IMR-90 (cell line): ENCODE results near the gene ADGRL3. TPM values are rescaled to one million over a fixed set of nuclear protein-coding genes. Genes with fewer than 3 reads are reported as not detected.

Experiments used
- ATAC-seq: fragments of 200-7000 bp; cut with Tn5 transposase; 2 replicates; pipeline ENCODE4 v1.9.1; 2020; ENCODE audit warnings: low read depth, mild to moderate bottlenecking, moderate library complexity
- BruUV-seq: library from RNA; stranded (reverse); fragments of 400-500 nt; replicated peaks from 2 replicates; lab custom pipeline; 2021; lab: Mats Ljungman, UMichigan
- CTCF ChIA-PET: fragments of 300-600 bp; formaldehyde crosslinking; extraction: SDS; loops from one replicate; lab custom pipeline; 2021; ENCODE audit warnings: antibody characterized with exemption; lab: Yijun Ruan, JAX
- POLR2A ChIA-PET: fragments of 300-600 bp; sonication (Branson Sonifier 250); formaldehyde crosslinking; loops from one replicate; lab custom pipeline; 2022; ENCODE audit warnings: antibody characterized with exemption; ENCODE audit not compliant: unreplicated experiment; lab: Charles Lee
- DNase-seq: peaks from one replicate; pipeline ENCODE4 v3.0.0; 2013
- H2AFZ ChIP-seq: replicated peaks from 2 replicates; pipeline ENCODE3; 2013; ENCODE audit warnings: low read length, mild to moderate bottlenecking; ENCODE audit not compliant: poor library complexity
- H2AK5ac ChIP-seq: 2 replicates; pipeline ENCODE4 v1.6.1; 2013; ENCODE audit warnings: low read depth, low read length, inconsistent platforms
- H2AK9ac ChIP-seq: replicated peaks from 2 replicates; pipeline ENCODE3; 2013; ENCODE audit warnings: mild to moderate bottlenecking, low read depth, low read length, moderate library complexity; ENCODE audit not compliant: poor library complexity
- H2BK120ac ChIP-seq: 2 replicates; pipeline ENCODE4 v1.6.1; 2013; ENCODE audit warnings: low read depth, low read length, inconsistent platforms
- H2BK15ac ChIP-seq: 3 replicates; pipeline ENCODE4 v1.6.1; 2013; ENCODE audit warnings: low read depth, low read length, inconsistent platforms
- H2BK20ac ChIP-seq: 2 replicates; pipeline ENCODE4 v1.6.1; 2013; ENCODE audit warnings: low read depth, mild to moderate bottlenecking, inconsistent platforms, low read length, moderate library complexity
- H2BK5ac ChIP-seq: 2 replicates; pipeline ENCODE4 v1.6.1; 2013; ENCODE audit warnings: mild to moderate bottlenecking, low read depth, low read length, inconsistent platforms; ENCODE audit not compliant: poor library complexity, severe bottlenecking
- H3K14ac ChIP-seq: replicated peaks from 2 replicates; pipeline ENCODE4 v1.6.1; 2013; ENCODE audit warnings: low read depth, low read length, inconsistent platforms
- H3K18ac ChIP-seq: 2 replicates; pipeline ENCODE4 v1.6.1; 2013; ENCODE audit warnings: low read depth, low read length, control low read depth
- H3K23ac ChIP-seq: 2 replicates; pipeline ENCODE4 v1.6.1; 2013; ENCODE audit warnings: low read depth, low read length, inconsistent platforms
- H3K27ac ChIP-seq: 2 replicates; pipeline ENCODE4 v1.5.1; 2013; ENCODE audit warnings: mild to moderate bottlenecking, control low read depth, low read length; ENCODE audit not compliant: insufficient read depth
- H3K27me3 ChIP-seq: 2 replicates; pipeline ENCODE4 v1.6.1; 2013; ENCODE audit warnings: low read length; ENCODE audit not compliant: control insufficient read depth, insufficient read depth
- H3K36me3 ChIP-seq: 2 replicates; pipeline ENCODE4 v1.6.1; 2013; ENCODE audit warnings: low read length, mixed read lengths; ENCODE audit not compliant: control insufficient read depth, insufficient read depth
- H3K4ac ChIP-seq: 2 replicates; pipeline ENCODE4 v1.6.1; 2013; ENCODE audit warnings: low read depth, low read length, inconsistent platforms
- H3K4me1 ChIP-seq: 2 replicates; pipeline ENCODE4 v1.6.1; 2013; ENCODE audit warnings: low read length, mixed read lengths; ENCODE audit not compliant: control insufficient read depth, insufficient read depth
- H3K4me2 ChIP-seq: 2 replicates; pipeline ENCODE4 v1.6.1; 2013; ENCODE audit warnings: low read depth, mild to moderate bottlenecking, control low read depth, low read length, moderate library complexity
- H3K4me3 ChIP-seq: 2 replicates; pipeline ENCODE4 v1.5.1; 2013; ENCODE audit warnings: low read depth, mild to moderate bottlenecking, control low read depth, low read length, moderate library complexity; ENCODE audit not compliant: insufficient read depth
- H3K56ac ChIP-seq: 2 replicates; pipeline ENCODE4 v1.6.1; 2013; ENCODE audit warnings: low read length, inconsistent platforms; ENCODE audit not compliant: insufficient read depth; ENCODE audit errors: extremely low read depth
- H3K79me1 ChIP-seq, 2 experiments: 2 replicates each; pipeline ENCODE4 v1.6.1; 2013; ENCODE audit warnings: low read length in 2 of 2, inconsistent platforms in 1 of 2, low read depth in 1 of 2
- H3K9ac ChIP-seq: 2 replicates; pipeline ENCODE4 v1.6.1; 2013; ENCODE audit warnings: low read depth, low read length, control low read depth
- H3K9me1 ChIP-seq: 2 replicates; pipeline ENCODE4 v1.6.1; 2013; ENCODE audit warnings: low read length, inconsistent platforms; ENCODE audit not compliant: insufficient read depth
- H3K9me3 ChIP-seq: 2 replicates; pipeline ENCODE4 v1.6.1; 2013; ENCODE audit warnings: low read length; ENCODE audit not compliant: control insufficient read depth, insufficient read depth
- H4K20me1 ChIP-seq: 2 replicates; pipeline ENCODE4 v1.6.1; 2013; ENCODE audit warnings: low read length, inconsistent platforms; ENCODE audit not compliant: insufficient read depth
- H4K5ac ChIP-seq: 2 replicates; pipeline ENCODE4 v1.6.1; 2013; ENCODE audit warnings: mild to moderate bottlenecking, low read depth, low read length, control low read depth
- H4K8ac ChIP-seq, 2 experiments: 2 replicates each; pipeline ENCODE4 v1.6.1; 2013; ENCODE audit warnings: low read depth in 2 of 2, low read length in 2 of 2, control low read depth in 1 of 2, inconsistent platforms in 1 of 2
- H4K91ac ChIP-seq: 2 replicates; pipeline ENCODE4 v1.6.1; 2013; ENCODE audit warnings: low read depth, low read length, inconsistent platforms; ENCODE audit not compliant: insufficient read depth
- MAZ ChIP-seq: IDR thresholded peaks from 2 replicates; pipeline ENCODE4 v1.6.1; 2012; ENCODE audit warnings: low read depth, mild to moderate bottlenecking, low read length, improper control_type of control experiment, moderate library complexity, borderline replicate concordance
- NFE2L2 ChIP-seq: fragments of 150-350 bp; IDR thresholded peaks from 2 replicates; pipeline ENCODE4 v1.6.1; 2016; ENCODE audit warnings: low read depth, mild to moderate bottlenecking, low read length
- RCOR1 ChIP-seq: IDR thresholded peaks from 2 replicates; pipeline ENCODE4 v1.6.1; 2012; ENCODE audit warnings: mild to moderate bottlenecking, low read length, improper control_type of control experiment; ENCODE audit not compliant: insufficient replicate concordance
- RFX5 ChIP-seq: IDR thresholded peaks from 2 replicates; pipeline ENCODE4 v1.8.0; 2012; ENCODE audit warnings: low read depth, mild to moderate bottlenecking, low read length, moderate library complexity
- SMC3 ChIP-seq: fragments of 150-350 bp; IDR thresholded peaks from 2 replicates; pipeline ENCODE4 v1.6.1; 2016; ENCODE audit warnings: low read depth, mild to moderate bottlenecking, antibody characterized with exemption, low read length, moderate library complexity
- WGBS, 2 experiments: methylation state at CpG; one replicate each; pipeline versions ENCODE4 v1.1.5 to v1.1.7; 2013; ENCODE audit warnings: missing lambda C conversion rate in 2 of 2; ENCODE audit not compliant: insufficient read length in 1 of 2; ENCODE audit errors: extremely low coverage in 2 of 2; 5-methylcytosine and 5-hydroxymethylcytosine counted together
- dilution Hi-C: fragments of 300-500 bp; cut with HindIII; formaldehyde crosslinking; loops from one replicate; pipeline ENCODE4 v1.14.3; 2018; ENCODE audit warnings: low sequenced_read_pairs; ENCODE audit not compliant: unreplicated experiment
- in situ Hi-C: fragments of 300-500 bp; cut with MboI; formaldehyde crosslinking; loops from 3 replicates; pipeline ENCODE4 v1.14.3; 2019; ENCODE audit warnings: low sequenced_read_pairs, inconsistent platforms, mixed read lengths
- intact Hi-C: fragments of 100-400 bp; cut with micrococcal nuclease; formaldehyde crosslinking; loops from 2 replicates; pipeline ENCODE4 v1.10.0; 2022
- polyA plus RNA-seq, 3 experiments: library from polyadenylated mRNA; depleted of rRNA; stranded (reverse); fragments of >200 nt; gene quantifications; 2 replicates each; pipeline ENCODE4 v1.2.3, GENCODE V29; 2012; ENCODE audit warnings: low replicate concordance in 1 of 3
- total RNA-seq: library from RNA; depleted of rRNA; stranded (reverse); fragments of >200 nt; gene quantifications from 2 replicates; pipeline ENCODE4 v1.2.3, GENCODE V29; 2012
- TF ChIP-seq, protein P1 (sequence below): conservative IDR thresholded peaks from 2 replicates; pipeline ENCODE4 v1.5.1; 2012; ENCODE audit warnings: mild to moderate bottlenecking, low read depth, low read length, improper control_type of control experiment
- TF ChIP-seq, protein P2 (sequence below): fragments of 150-350 bp; IDR thresholded peaks from 2 replicates; pipeline ENCODE4 v1.6.1; 2017; ENCODE audit warnings: mild to moderate bottlenecking, antibody characterized with exemption, low read length, low read depth

The ADGRL3 gene
- total and polyA plus RNA-seq, 2 of the 4 experiments (the other 2 are of a cell fraction) = 0.46 to 2.5 TPM

DNA sequence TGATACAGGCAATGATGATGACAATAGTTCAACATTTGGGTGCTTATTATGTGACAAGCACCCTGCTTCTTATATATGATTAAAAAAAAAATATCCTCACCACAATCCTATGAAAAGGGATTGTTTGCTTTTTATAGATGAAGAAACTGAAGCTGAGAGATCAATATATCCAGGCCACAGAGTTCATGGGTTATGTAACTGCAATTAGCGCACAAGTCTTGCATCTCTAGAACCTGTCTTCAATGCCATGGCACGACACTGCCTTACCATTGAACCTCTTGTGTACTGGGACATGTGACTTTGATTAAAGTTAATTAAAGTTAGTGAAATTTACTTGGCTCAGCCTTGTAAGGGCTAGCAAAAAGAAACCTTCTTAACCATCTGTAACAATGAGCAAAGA lies 599.7 kb downstream of the ADGRL3 start:
- Histone ChIP-seq H3K18ac (no peak overlapping the region), H3K36me3 (no peaks in the 10 kb centered on the region), H2BK120ac (no peak overlapping the region), H3K14ac (no peak overlapping the region), H4K8ac (no peak overlapping the region), H2AK9ac (no peak overlapping the region), H3K23ac (no peak overlapping the region), H3K4me3 (no peak overlapping the region), H2BK20ac (no peak overlapping the region), H3K9me1 (no peaks in the 10 kb centered on the region), H4K20me1 (no peaks in the 10 kb centered on the region), H3K4me2 (no peak overlapping the region), H3K4ac (no peak overlapping the region), H4K5ac (no peak overlapping the region), H2BK15ac (no peak overlapping the region), H3K27me3 (no peaks in the 10 kb centered on the region), H3K56ac (no peak overlapping the region), H2AK5ac (no peak overlapping the region), H2BK5ac (no peak overlapping the region), H3K9me3 (no peaks in the 10 kb centered on the region), H4K91ac (no peak overlapping the region), H3K79me1 (no peaks in the 10 kb centered on the region), H3K9ac (no peak overlapping the region), H3K27ac (no peak overlapping the region), H2AFZ (no peak overlapping the region), H3K4me1 (no peaks in the 10 kb centered on the region)
- ATAC-seq = no peak
- dilution Hi-C loops = no loop called here
- no peak for TF ChIP-seq MAZ
- no peak for TF ChIP-seq RFX5
- no peak for TF ChIP-seq NFE2L2
- TF ChIP-seq, protein P1, sequence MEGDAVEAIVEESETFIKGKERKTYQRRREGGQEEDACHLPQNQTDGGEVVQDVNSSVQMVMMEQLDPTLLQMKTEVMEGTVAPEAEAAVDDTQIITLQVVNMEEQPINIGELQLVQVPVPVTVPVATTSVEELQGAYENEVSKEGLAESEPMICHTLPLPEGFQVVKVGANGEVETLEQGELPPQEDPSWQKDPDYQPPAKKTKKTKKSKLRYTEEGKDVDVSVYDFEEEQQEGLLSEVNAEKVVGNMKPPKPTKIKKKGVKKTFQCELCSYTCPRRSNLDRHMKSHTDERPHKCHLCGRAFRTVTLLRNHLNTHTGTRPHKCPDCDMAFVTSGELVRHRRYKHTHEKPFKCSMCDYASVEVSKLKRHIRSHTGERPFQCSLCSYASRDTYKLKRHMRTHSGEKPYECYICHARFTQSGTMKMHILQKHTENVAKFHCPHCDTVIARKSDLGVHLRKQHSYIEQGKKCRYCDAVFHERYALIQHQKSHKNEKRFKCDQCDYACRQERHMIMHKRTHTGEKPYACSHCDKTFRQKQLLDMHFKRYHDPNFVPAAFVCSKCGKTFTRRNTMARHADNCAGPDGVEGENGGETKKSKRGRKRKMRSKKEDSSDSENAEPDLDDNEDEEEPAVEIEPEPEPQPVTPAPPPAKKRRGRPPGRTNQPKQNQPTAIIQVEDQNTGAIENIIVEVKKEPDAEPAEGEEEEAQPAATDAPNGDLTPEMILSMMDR = no peak
- no peak for TF ChIP-seq RCOR1
- no peak for TF ChIP-seq SMC3
- TF ChIP-seq, protein P2, sequence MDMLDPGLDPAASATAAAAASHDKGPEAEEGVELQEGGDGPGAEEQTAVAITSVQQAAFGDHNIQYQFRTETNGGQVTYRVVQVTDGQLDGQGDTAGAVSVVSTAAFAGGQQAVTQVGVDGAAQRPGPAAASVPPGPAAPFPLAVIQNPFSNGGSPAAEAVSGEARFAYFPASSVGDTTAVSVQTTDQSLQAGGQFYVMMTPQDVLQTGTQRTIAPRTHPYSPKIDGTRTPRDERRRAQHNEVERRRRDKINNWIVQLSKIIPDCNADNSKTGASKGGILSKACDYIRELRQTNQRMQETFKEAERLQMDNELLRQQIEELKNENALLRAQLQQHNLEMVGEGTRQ = no peak
- CTCF ChIA-PET = interaction anchor here (0.6 to 0.7 kb wide), 3 partner anchors 286 to 1725 kb away, joined by 3 to 10 read pairs (median 3); no protein-coding TSS in a partner anchor
- DNase-seq = no peak
- POLR2A ChIA-PET = no interaction called here
- intact Hi-C loops = no loop called here
- in situ Hi-C loops = no loop called here
- no TSS peak for BruUV-seq
- WGBS, 2 experiments = no CpG with 5 or more reads among the region's 2 CpGs
